Measurements from ENCODE around the gene FKBP5.
"Not testable (repeated sequence)": the region's sequence is repeated elsewhere in the genome, so short reads cannot be mapped to it uniquely, and the experiment has no call there.

The FKBP5 gene

GRCh38 chr6:35723587-35723986 lies 34.9 kb upstream of the FKBP5 start:
- DNase-seq: no peak

- no peak for DNase-seq
These were observed 33.5 kb upstream of the FKBP5 start for GRCh38 chr6:35722121-35722761.

GRCh38 chr6:35719830-35720733 lies 31.4 kb upstream of the FKBP5 start:
- DNase-seq: peak; percentile 25

DNA sequence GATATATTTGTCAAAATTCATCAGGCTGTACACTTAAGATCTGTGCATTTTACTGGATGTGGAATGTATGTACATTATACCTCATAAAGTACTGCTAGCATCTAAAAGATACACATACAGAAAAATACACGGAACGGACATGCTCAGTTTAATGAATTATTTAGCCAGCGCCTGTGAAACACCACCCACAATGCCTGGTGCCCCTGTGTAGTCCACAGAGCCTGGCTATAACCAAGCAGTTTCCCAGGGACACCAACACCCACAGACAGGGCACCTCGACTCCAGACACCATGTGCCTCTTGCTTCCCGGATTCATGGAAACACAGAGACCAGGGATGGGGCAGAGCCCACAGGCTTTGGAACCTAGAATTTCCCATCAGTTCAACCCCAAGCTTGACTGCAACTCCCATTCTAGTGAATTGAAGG lies 30.7 kb upstream of the FKBP5 start:
- no peak for DNase-seq

DNA sequence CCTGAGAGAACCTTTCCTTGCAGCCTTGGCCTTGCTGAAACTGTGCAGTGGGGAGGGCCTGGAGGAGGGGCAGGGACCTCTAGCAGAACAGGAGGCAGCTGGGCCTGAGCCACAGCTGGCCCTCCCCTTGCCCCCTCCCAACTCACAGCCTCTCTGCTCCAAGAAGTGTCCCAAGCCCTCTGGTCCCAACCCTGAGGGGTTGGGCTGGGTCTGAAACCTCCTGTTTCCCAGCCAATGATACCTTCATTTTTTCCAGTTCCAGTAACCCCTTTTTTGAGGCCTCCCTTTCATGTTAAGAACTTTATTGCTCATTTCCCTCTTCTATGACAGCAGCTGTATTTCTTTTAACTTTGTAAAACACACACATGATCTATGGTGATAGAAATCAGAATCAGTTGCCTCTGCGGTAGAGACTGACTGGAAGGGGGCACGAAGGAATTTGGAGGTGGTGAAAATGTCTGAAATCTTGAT lies 30.2 kb upstream of the FKBP5 start:
- DNase-seq: no peak

GRCh38 chr6:35718375-35718736 lies 29.6 kb upstream of the FKBP5 start:
- DNase-seq: no peak

- DNase-seq: no peak
These were observed 29.0 kb upstream of the FKBP5 start for GRCh38 chr6:35717449-35718374.

DNA sequence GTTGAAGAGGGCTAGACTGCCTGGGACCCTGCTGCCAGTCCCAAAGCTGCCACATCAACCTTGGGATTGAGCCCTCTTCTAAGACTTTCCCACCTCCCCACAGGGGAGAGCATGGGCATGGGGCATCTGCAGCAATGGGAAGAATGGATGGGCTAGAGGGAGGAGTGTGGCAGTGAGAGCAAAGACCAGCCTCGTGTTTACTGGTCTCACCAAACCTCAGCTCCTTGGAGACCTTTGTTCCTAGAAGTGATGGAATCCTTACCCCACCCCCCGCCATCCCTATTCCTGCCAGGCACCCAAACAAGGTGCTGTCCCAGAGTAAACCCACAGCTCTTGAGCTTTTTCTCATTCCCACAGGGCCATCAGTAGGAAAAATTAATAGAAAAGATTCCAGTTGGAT lies 28.1 kb upstream of the FKBP5 start:
- no peak for DNase-seq

GRCh38 chr6:35713006-35713767 lies 24.5 kb upstream of the FKBP5 start:
- DNase-seq: no peak

DNA sequence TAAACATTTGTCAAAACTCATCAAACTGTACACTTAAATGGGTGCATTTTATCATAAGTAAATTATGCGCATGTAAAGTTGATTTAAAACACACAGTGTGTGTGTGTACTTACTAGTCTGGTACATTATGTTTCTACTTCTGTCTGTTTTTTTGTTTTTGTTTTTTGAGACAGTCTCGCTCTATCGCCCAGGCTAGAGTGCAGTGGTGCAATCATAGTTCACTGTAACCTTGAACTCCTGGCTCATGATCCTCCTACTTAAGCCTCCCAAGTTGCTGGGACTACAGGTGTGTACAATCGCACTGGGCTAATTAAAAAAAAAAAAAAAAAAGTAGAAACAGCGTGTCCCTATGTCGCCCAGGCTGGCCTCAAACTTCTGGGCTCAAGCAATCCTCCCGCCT lies 23.0 kb upstream of the FKBP5 start:
- DNase-seq: no peak

DNA sequence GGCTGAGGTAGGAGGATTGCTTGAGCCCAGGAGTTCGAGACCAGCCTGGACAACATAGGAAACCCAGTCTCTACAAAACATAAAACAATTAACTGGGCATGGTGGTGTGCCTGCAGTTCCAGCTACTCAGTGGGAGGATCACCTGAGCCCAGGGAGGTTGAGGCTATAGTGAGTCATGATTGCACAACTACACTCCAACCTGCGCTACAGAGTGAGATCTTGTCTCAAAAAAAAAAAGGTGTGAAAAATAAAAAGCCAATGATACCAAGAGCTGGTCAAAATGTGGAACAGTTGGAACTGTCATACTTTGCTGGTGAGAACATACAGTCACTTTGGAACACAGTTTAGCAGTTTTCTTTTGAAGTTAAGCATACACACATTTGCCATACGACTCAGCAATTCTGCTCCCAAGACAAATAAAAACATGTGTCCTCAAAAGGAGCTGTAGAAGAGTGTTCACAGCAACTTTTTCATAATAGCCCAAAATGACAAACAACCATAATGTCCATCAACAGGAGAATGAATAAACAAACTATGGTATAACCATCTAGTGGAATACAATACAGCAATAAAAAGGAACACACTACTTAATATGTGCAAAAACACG lies 21.6 kb upstream of the FKBP5 start:
- peak; percentile 22 for DNase-seq

- no peak for DNase-seq
These were observed 19.9 kb upstream of the FKBP5 start for GRCh38 chr6:35708585-35708984.

DNA sequence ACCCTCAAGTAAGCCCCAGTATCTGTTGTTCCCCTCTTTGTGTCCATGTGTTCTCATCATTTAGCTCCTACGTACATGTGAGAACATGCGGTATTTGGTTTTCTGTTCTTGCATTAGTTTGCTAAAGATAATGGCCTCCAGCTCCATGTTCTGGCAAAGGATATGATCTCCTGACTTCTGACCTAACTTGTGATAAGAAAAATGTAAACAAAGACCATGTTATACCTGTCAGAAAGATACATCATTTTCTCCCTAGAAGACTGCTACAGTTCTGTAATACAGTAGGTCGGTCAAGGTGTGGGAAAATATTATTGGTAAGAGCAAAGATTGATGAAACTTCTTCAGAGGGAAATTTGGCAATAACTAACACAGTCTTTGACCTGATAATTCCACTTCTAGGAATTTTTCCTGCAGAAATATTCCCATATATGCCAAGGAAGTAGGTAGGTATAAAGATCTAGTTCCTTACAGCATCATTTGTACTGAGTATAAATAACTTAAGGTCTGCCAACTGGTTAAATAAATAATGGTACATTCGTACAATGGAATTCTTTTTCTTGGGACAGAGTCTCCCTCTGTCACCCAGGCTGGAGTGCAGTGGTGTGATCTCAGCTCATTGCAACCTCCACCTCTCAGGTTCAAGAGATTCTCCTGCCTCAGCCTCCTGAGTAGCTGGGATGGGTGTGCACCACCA lies 19.1 kb upstream of the FKBP5 start:
- DNase-seq: no peak

- no peak for DNase-seq
These were observed 17.8 kb upstream of the FKBP5 start for GRCh38 chr6:35706468-35706867.

GRCh38 chr6:35703554-35703953 lies 14.8 kb upstream of the FKBP5 start:
- no peak for DNase-seq

DNA sequence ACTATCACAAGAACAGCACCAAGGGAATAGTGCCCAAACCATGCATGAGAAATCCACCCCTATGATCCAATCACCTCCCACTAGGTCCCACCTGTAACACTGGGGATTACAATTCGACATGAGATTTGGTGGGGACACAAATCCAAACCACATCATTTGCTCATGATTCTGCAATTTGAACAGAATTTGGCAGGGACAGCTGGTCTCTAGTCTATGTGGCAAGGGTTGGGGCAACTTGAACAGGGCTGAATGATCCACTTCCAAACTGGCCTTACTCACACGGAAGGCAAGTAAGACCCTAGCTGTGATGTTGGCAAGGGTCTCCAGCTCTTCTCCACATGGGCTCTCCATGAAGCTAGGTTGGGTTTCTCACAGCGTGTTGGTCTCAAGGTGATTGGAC lies 10.1 kb upstream of the FKBP5 start:
- no peak for DNase-seq

GRCh38 chr6:35698430-35698829 lies 9.7 kb upstream of the FKBP5 start:
- DNase-seq: not testable (repeated sequence)

- DNase-seq: no peak
These were observed 5.7 kb upstream of the FKBP5 start for GRCh38 chr6:35694462-35694861.

- no peak for DNase-seq
These were observed 2.5 kb upstream of the FKBP5 start for GRCh38 chr6:35691027-35691824.

DNA sequence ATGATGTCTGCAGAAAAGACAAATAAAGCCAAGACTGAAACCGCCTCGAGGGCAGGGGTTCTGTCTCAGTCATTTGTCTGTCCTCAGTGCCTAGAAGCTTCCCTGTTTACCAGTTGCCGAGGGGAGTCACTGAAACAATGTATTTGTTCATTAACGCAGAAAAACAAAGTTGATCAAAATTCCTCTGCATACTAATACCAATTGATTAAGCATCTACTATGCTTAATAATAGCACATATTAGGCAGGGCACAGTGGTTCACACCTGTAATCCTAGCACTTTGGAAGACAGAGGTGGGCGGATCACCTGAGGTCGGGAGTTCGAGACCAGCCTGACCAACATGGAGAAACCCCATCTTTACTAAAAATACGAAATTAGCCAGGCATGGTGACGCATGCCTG lies 1.8 kb upstream of the FKBP5 start:
- no peak for DNase-seq

All from CD4-positive, alpha-beta T cell treated with Interleukin-17A for 1 hour (primary cell).